HL-60 (cell line): ENCODE data around the gene DONSON.
"Not testable (repeated sequence)": the region's sequence is repeated elsewhere in the genome, so short reads cannot be mapped to it uniquely, and the experiment has no call there.

ENCODE experiments used
- DNase-seq, 2 experiments: peaks; one replicate each; pipeline ENCODE4 v3.0.0-alpha.2; 2010 to 2020; ENCODE audit warnings: low read depth in 1 of 2, low spot score in 1 of 2
- H3K27ac ChIP-seq: fragments of 250-450 bp; sonication (Bioruptor Pico); replicated peaks from 2 replicates; pipeline ENCODE4 v1.5.1; 2020; ENCODE audit warnings: mild to moderate bottlenecking, moderate library complexity
- H3K27me3 ChIP-seq: fragments of 250-450 bp; sonication (Bioruptor Pico); 2 replicates; pipeline ENCODE4 v1.5.1; 2021; ENCODE audit warnings: mild to moderate bottlenecking, moderate library complexity; ENCODE audit not compliant: insufficient read depth, poor library complexity, severe bottlenecking
- H3K4me3 ChIP-seq: replicated peaks from 2 replicates; pipeline ENCODE4 v1.5.1; 2011; ENCODE audit warnings: mild to moderate bottlenecking, control low read depth, low read length; ENCODE audit not compliant: insufficient read depth
- GABPA ChIP-seq: IDR thresholded peaks from 2 replicates; pipeline ENCODE4 v1.6.1; 2012; ENCODE audit warnings: low read depth
- POLR2AphosphoS5 ChIP-seq: IDR thresholded peaks from 2 replicates; pipeline ENCODE4 v1.6.1; 2012; ENCODE audit warnings: low read depth
- SPI1 ChIP-seq: IDR thresholded peaks from 2 replicates; pipeline ENCODE4 v1.6.1; 2012; ENCODE audit warnings: low read depth, mild to moderate bottlenecking, borderline replicate concordance
- TF ChIP-seq, protein P1 (sequence below): IDR thresholded peaks from 2 replicates; pipeline ENCODE4 v1.6.1; 2012; ENCODE audit warnings: low read depth; ENCODE audit not compliant: insufficient replicate concordance
- TF ChIP-seq, protein P2 (sequence below): IDR thresholded peaks from one replicate; pipeline ENCODE4 v1.5.1; 2011; ENCODE audit warnings: low read length, control low read depth, inconsistent platforms; ENCODE audit not compliant: insufficient read depth

DONSON gene

DNA sequence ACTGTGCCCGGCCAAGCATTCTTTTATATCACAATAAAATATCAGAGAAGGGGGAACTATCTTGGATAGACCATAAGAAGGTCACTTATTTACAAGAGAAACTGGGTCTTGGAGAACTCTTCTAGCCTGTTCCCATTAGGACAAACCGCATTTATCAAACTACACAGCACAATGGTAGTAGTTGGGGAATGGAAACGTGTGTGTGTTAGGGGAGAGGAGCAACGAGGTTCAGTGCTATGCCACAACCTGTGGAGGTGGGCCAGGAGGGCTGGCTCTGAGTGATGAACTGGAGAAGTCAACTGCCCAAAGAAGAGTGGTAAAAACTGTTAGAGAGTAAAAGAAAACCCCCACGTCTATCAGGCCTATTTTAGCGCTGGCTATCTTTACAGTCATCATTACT lies 1.6 kb downstream of the DONSON start:
- DNase-seq = no peak
- Histone ChIP-seq H3K27me3 (no peaks in the 10 kb centered on the region), H3K27ac (no peak overlapping the region), H3K4me3 (no peak overlapping the region)
- TF ChIP-seq, protein P1, sequence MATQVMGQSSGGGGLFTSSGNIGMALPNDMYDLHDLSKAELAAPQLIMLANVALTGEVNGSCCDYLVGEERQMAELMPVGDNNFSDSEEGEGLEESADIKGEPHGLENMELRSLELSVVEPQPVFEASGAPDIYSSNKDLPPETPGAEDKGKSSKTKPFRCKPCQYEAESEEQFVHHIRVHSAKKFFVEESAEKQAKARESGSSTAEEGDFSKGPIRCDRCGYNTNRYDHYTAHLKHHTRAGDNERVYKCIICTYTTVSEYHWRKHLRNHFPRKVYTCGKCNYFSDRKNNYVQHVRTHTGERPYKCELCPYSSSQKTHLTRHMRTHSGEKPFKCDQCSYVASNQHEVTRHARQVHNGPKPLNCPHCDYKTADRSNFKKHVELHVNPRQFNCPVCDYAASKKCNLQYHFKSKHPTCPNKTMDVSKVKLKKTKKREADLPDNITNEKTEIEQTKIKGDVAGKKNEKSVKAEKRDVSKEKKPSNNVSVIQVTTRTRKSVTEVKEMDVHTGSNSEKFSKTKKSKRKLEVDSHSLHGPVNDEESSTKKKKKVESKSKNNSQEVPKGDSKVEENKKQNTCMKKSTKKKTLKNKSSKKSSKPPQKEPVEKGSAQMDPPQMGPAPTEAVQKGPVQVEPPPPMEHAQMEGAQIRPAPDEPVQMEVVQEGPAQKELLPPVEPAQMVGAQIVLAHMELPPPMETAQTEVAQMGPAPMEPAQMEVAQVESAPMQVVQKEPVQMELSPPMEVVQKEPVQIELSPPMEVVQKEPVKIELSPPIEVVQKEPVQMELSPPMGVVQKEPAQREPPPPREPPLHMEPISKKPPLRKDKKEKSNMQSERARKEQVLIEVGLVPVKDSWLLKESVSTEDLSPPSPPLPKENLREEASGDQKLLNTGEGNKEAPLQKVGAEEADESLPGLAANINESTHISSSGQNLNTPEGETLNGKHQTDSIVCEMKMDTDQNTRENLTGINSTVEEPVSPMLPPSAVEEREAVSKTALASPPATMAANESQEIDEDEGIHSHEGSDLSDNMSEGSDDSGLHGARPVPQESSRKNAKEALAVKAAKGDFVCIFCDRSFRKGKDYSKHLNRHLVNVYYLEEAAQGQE = no peak
- TF ChIP-seq, protein P2, sequence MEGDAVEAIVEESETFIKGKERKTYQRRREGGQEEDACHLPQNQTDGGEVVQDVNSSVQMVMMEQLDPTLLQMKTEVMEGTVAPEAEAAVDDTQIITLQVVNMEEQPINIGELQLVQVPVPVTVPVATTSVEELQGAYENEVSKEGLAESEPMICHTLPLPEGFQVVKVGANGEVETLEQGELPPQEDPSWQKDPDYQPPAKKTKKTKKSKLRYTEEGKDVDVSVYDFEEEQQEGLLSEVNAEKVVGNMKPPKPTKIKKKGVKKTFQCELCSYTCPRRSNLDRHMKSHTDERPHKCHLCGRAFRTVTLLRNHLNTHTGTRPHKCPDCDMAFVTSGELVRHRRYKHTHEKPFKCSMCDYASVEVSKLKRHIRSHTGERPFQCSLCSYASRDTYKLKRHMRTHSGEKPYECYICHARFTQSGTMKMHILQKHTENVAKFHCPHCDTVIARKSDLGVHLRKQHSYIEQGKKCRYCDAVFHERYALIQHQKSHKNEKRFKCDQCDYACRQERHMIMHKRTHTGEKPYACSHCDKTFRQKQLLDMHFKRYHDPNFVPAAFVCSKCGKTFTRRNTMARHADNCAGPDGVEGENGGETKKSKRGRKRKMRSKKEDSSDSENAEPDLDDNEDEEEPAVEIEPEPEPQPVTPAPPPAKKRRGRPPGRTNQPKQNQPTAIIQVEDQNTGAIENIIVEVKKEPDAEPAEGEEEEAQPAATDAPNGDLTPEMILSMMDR = no peak
- TF ChIP-seq SPI1 (no peak), GABPA (no peak), POLR2AphosphoS5 (no peak)

DNA sequence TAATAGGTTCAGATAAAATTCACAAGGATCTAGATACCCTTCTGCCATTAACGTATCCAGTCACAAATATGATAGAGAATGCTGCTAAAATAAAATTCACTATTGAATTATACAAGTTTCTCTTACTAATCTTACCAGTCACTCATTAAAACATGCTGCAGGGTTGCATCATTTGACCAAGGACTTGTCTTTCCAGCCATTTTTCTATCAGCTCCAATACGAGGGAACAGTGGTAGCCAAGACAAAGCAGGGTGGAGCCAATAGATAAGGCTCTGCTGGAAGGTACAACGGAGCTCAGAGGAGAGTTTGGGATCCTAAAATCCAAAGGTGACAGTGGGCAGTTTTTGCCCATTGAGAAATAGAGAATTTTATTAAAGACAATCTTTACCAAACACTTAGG lies 4.0 kb downstream of the DONSON start:
- Histone ChIP-seq H3K27me3 (no peaks in the 10 kb centered on the region), H3K4me3 (no peak overlapping the region), H3K27ac (no peak overlapping the region)
- TF ChIP-seq, protein P1 = no peak
- TF ChIP-seq, protein P2 = no peak
- TF ChIP-seq GABPA (no peak), SPI1 (no peak), POLR2AphosphoS5 (no peak)
- DNase-seq = no peak

DNA sequence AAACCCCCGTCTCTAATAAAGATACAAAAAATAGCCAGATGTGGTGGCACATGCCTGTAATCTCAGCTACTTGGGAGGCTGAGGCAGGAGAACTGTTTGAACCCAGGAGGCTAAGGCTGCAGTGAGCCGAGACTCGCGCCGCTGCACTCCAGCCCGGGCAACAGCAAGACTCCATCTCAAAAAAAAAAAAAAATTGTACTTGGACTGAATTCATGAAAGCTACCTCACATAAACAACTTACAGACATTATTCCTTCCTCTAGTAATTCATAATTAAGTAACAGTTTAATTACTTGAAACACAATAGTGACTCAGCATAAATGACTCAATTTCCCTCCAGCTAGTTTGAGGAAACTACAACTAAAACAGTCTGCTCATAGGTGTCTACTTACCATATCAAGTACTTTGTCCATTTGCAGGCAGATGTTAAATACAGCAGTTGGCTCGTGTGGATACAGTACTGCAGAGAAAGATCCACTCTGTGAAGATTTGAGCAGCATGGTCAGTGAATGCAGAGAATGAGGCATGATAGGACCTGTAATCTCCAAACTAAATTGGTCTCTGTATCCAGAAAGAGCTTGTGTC lies 9.4 kb downstream of the DONSON start:
- Histone ChIP-seq H3K27me3 (no peaks in the 10 kb centered on the region), H3K4me3 (no peak overlapping the region), H3K27ac (peak overlapping the region; percentile 28)
- no peak for DNase-seq
- no peak for TF ChIP-seq SPI1
- TF ChIP-seq POLR2AphosphoS5 = peak; percentile 19

DNA sequence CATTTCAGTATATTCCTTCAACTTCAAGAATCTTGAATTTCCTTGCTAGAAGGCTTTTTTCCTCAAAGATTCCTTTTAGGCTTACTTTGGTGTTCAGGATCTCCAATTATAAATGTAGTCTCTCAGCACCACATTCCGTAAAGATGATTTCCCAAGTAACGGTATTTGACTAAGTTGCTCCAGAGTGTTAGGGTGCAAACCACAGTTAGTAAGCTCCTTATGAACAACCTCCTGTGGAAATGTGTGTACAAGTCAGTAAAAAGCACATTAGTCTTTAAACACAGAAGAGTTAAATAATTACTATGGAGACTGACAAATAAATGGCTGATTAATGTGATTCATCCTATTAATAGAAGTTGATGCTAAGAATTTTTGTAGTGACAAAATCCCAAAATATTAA lies 10.3 kb downstream of the DONSON start:
- TF ChIP-seq POLR2AphosphoS5 = no peak
- TF ChIP-seq GABPA = no peak
- TF ChIP-seq SPI1 = no peak
- TF ChIP-seq, protein P2 = no peak
- TF ChIP-seq, protein P1 = no peak
- H3K27ac ChIP-seq = no peak overlapping the region
- H3K27me3 ChIP-seq = no peaks in the 10 kb centered on the region

DNA sequence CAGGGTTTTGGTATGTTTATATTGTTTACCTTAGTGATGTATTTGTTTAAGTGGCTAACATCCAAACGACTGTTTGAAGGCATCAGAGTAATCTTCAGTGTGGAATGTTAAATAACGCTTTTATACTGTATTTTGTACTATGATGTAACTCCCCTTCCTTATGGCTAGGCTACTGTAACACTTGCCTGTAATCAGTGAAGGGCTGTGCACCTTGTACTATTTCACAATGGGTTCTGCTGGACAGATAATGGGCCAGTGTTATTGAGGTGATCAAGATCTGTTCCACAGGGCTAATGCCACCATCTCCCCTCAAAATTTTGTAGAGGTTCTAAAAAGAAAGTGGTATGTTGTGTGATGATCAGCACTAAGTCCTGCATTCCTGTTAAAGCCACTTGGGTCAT lies 11.7 kb downstream of the DONSON start:
- not testable (repeated sequence) for H3K4me3 ChIP-seq, H3K27ac ChIP-seq, H3K27me3 ChIP-seq, DNase-seq

More for the DNA sequence above, 10.3 kb downstream of the DONSON start:
- H3K4me3 ChIP-seq = no peak overlapping the region
- no peak for DNase-seq
